SU-DHL-6 (cell line): ENCODE data around the gene CPED1.
"Not testable (repeated sequence)": the region's sequence is repeated elsewhere in the genome, so short reads cannot be mapped to it uniquely, and the experiment has no call there.

ENCODE experiments used
- H2AFZ ChIP-seq: fragments of 200-600 bp; sonication (generic); 2 replicates; pipeline ENCODE4 v1.6.1; 2014; ENCODE audit warnings: low read depth, mild to moderate bottlenecking, moderate library complexity, mixed read lengths, antibody characterized with exemption, low read length; ENCODE audit not compliant: severe bottlenecking
- H3F3A ChIP-seq: fragments of 200-600 bp; shearing (Covaris generic); 2 replicates; pipeline ENCODE4 v1.6.0; 2016; ENCODE audit warnings: antibody characterized with exemption, mild to moderate bottlenecking; ENCODE audit not compliant: insufficient read depth
- H3K27ac ChIP-seq: fragments of 200-600 bp; sonication (generic); 2 replicates; pipeline ENCODE4 v1.5.1; 2016; ENCODE audit warnings: low read depth, mild to moderate bottlenecking, low read length, moderate library complexity, mixed read lengths
- H3K27me3 ChIP-seq: fragments of 200-600 bp; sonication (generic), shearing (Covaris generic); 2 replicates; pipeline ENCODE4 v1.6.0; 2014; ENCODE audit warnings: mild to moderate bottlenecking, low read length
- H3K36me3 ChIP-seq: fragments of 200-600 bp; sonication (generic); 2 replicates; pipeline ENCODE4 v1.6.1; 2014; ENCODE audit warnings: mild to moderate bottlenecking, low read length, mixed read lengths
- H3K4me2 ChIP-seq: fragments of 300-600, 200-600 bp; shearing (Covaris generic), sonication (generic); 2 replicates; pipeline ENCODE4 v1.6.0; 2014; ENCODE audit warnings: low read length, low read depth, mild to moderate bottlenecking; ENCODE audit not compliant: poor library complexity, severe bottlenecking
- H3K4me3 ChIP-seq: fragments of 200-600 bp; sonication (generic); 2 replicates; pipeline ENCODE4 v1.5.1; 2014; ENCODE audit warnings: antibody characterized with exemption, low read length, mild to moderate bottlenecking, mixed read lengths; ENCODE audit not compliant: insufficient read depth, poor library complexity, severe bottlenecking
- H3K79me2 ChIP-seq: fragments of 200-600 bp; sonication (generic); 2 replicates; pipeline ENCODE4 v1.6.1; 2014; ENCODE audit warnings: mild to moderate bottlenecking, low read length, moderate library complexity; ENCODE audit not compliant: insufficient read depth
- H3K9ac ChIP-seq: fragments of 200-600 bp; sonication (generic); 2 replicates; pipeline ENCODE4 v1.7.0; 2014; ENCODE audit warnings: mild to moderate bottlenecking, low read length
- H3K9me2 ChIP-seq: fragments of 200-600 bp; sonication (generic); replicated peaks from 2 replicates; pipeline ENCODE4 v1.6.1; 2014; ENCODE audit warnings: low read length; ENCODE audit not compliant: insufficient read depth
- H3K9me3 ChIP-seq: fragments of 200-600 bp; sonication (generic); 2 replicates; pipeline ENCODE4 v1.6.1; 2014; ENCODE audit warnings: low read length, mixed read lengths; ENCODE audit not compliant: insufficient read depth
- H4K20me1 ChIP-seq: fragments of 200-600 bp; sonication (generic); 2 replicates; pipeline ENCODE4 v1.6.1; 2014; ENCODE audit warnings: low read depth, mild to moderate bottlenecking, antibody characterized with exemption, low read length, moderate library complexity, mixed read lengths
- EZH2phosphoT487 ChIP-seq: fragments of 200-600 bp; sonication (generic), shearing (Covaris generic); conservative IDR thresholded peaks from 2 replicates; pipeline ENCODE4 v1.6.1; 2018; ENCODE audit warnings: mild to moderate bottlenecking, antibody characterized with exemption, low read length, moderate library complexity, mixed read lengths
- TF ChIP-seq, protein P1 (sequence below): fragments of 200-600 bp; sonication (generic); IDR thresholded peaks from one replicate; pipeline ENCODE4 v1.5.1; 2017; ENCODE audit warnings: antibody characterized with exemption, mild to moderate bottlenecking, low read length, moderate library complexity; ENCODE audit not compliant: insufficient read depth, poor library complexity, severe bottlenecking

Gene CPED1

GRCh38 chr7:121313793-121314676 is 325.5 kb downstream of the CPED1 start:
- no peaks in the 10 kb centered on the region for H4K20me1 ChIP-seq
- H3K4me2 ChIP-seq, result no peak overlapping the region
- no peak for TF ChIP-seq EZH2phosphoT487
- TF ChIP-seq, protein P1, sequence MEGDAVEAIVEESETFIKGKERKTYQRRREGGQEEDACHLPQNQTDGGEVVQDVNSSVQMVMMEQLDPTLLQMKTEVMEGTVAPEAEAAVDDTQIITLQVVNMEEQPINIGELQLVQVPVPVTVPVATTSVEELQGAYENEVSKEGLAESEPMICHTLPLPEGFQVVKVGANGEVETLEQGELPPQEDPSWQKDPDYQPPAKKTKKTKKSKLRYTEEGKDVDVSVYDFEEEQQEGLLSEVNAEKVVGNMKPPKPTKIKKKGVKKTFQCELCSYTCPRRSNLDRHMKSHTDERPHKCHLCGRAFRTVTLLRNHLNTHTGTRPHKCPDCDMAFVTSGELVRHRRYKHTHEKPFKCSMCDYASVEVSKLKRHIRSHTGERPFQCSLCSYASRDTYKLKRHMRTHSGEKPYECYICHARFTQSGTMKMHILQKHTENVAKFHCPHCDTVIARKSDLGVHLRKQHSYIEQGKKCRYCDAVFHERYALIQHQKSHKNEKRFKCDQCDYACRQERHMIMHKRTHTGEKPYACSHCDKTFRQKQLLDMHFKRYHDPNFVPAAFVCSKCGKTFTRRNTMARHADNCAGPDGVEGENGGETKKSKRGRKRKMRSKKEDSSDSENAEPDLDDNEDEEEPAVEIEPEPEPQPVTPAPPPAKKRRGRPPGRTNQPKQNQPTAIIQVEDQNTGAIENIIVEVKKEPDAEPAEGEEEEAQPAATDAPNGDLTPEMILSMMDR, result no peak
- H3K27me3 ChIP-seq, result no peaks in the 10 kb centered on the region
- no peaks in the 10 kb centered on the region for H3F3A ChIP-seq
- H3K4me3 ChIP-seq, result no peak overlapping the region
- no peak overlapping the region for H3K27ac ChIP-seq
- no peaks in the 10 kb centered on the region for H3K9me2 ChIP-seq
- no peaks in the 10 kb centered on the region for H3K9me3 ChIP-seq
- no peak overlapping the region for H2AFZ ChIP-seq
- no peaks in the 10 kb centered on the region for H3K36me3 ChIP-seq
- H3K9ac ChIP-seq, result no peak overlapping the region
- H3K79me2 ChIP-seq, result no peaks in the 10 kb centered on the region

GRCh38 chr7:121315170-121315569 is 326.7 kb downstream of the CPED1 start:
- not testable (repeated sequence) for H3K79me2 ChIP-seq, H2AFZ ChIP-seq, H3F3A ChIP-seq, H3K27me3 ChIP-seq, H4K20me1 ChIP-seq, H3K9me2 ChIP-seq, H3K27ac ChIP-seq, H3K4me2 ChIP-seq, H3K9ac ChIP-seq, H3K36me3 ChIP-seq, H3K9me3 ChIP-seq, H3K4me3 ChIP-seq

- no peak overlapping the region for H3K27ac ChIP-seq
- no peak overlapping the region for H3K4me2 ChIP-seq
- no peaks in the 10 kb centered on the region for H4K20me1 ChIP-seq
- no peaks in the 10 kb centered on the region for H3K27me3 ChIP-seq
- no peak overlapping the region for H2AFZ ChIP-seq
- no peak overlapping the region for H3K9ac ChIP-seq
- no peaks in the 10 kb centered on the region for H3K36me3 ChIP-seq
- no peaks in the 10 kb centered on the region for H3K79me2 ChIP-seq
- no peaks in the 10 kb centered on the region for H3F3A ChIP-seq
- H3K9me3 ChIP-seq, result no peaks in the 10 kb centered on the region
- no peaks in the 10 kb centered on the region for H3K9me2 ChIP-seq
- TF ChIP-seq, protein P1, result no peak
- TF ChIP-seq EZH2phosphoT487, result no peak
- no peak overlapping the region for H3K4me3 ChIP-seq
These were observed 333.9 kb downstream of the CPED1 start for GRCh38 chr7:121322460-121322859.
